HG03354 (cell line): ENCODE measurements around the gene DSTN.

Source experiments
- ATAC-seq: cut with Tn5 transposase; IDR thresholded peaks from one replicate; pipeline ENCODE4 v1.9.1; 2021; ENCODE audit warnings: mild to moderate bottlenecking; ENCODE audit not compliant: unreplicated experiment, poor library complexity, severe bottlenecking

Gene DSTN

GRCh38 chr20:17573463-17573862 lies 3.6 kb downstream of the DSTN start:
- ATAC-seq: no peak

GRCh38 chr20:17576215-17576614 lies 6.3 kb downstream of the DSTN start:
- no peak for ATAC-seq

GRCh38 chr20:17579369-17580039 lies 9.6 kb downstream of the DSTN start:
- ATAC-seq: no peak

GRCh38 chr20:17580895-17581294 lies 11.0 kb downstream of the DSTN start:
- no peak for ATAC-seq

- no peak for ATAC-seq
These were observed 13.3 kb downstream of the DSTN start for GRCh38 chr20:17583126-17583525.

GRCh38 chr20:17584689-17585088 lies 14.8 kb downstream of the DSTN start:
- no peak for ATAC-seq

- ATAC-seq: no peak
These were observed 16.4 kb downstream of the DSTN start for GRCh38 chr20:17586250-17586649.

GRCh38 chr20:17587148-17587547 lies 17.3 kb downstream of the DSTN start:
- ATAC-seq: no peak

- no peak for ATAC-seq
These were observed 17.9 kb downstream of the DSTN start for GRCh38 chr20:17587824-17588223.

- no peak for ATAC-seq
These were observed 19.4 kb downstream of the DSTN start for GRCh38 chr20:17589161-17589834.

- ATAC-seq: no peak
These were observed 20.4 kb downstream of the DSTN start for GRCh38 chr20:17590245-17590644.

GRCh38 chr20:17593902-17594301 lies 24.0 kb downstream of the DSTN start:
- ATAC-seq: no peak

- no peak for ATAC-seq
These were observed 24.6 kb downstream of the DSTN start for GRCh38 chr20:17594443-17594842.

GRCh38 chr20:17595856-17596255 lies 26.0 kb downstream of the DSTN start:
- ATAC-seq: no peak

GRCh38 chr20:17598013-17598550 lies 28.2 kb downstream of the DSTN start:
- ATAC-seq: no peak

- no peak for ATAC-seq
These were observed 32.1 kb downstream of the DSTN start for GRCh38 chr20:17601957-17602356.

- no peak for ATAC-seq
These were observed 32.6 kb downstream of the DSTN start for GRCh38 chr20:17602493-17602892.

- no peak for ATAC-seq
These were observed 35.3 kb downstream of the DSTN start for GRCh38 chr20:17605131-17605660.

GRCh38 chr20:17606001-17606400 lies 36.1 kb downstream of the DSTN start:
- ATAC-seq: no peak

- no peak for ATAC-seq
These were observed 39.0 kb downstream of the DSTN start for GRCh38 chr20:17608701-17609497.
